Type B pancreatic cell (in vitro differentiated cells): ENCODE results near the gene PARD3B. TPM values are rescaled to one million over a fixed set of nuclear protein-coding genes. Genes with fewer than 3 reads are reported as not detected.

Experiments used
- DNase-seq: peaks from one replicate; pipeline ENCODE4 v3.0.0; 2021; ENCODE audit warnings: mixed read lengths; ENCODE audit not compliant: unreplicated experiment; ENCODE audit errors: extremely low spot score
- H3K27ac Mint-ChIP-seq: 2 replicates; pipeline ENCODE4 v1.8.0; 2021; ENCODE audit warnings: mild to moderate bottlenecking, mixed read lengths
- H3K27me3 Mint-ChIP-seq: 2 replicates; pipeline ENCODE4 v1.8.0; 2021; ENCODE audit warnings: mixed read lengths
- H3K36me3 Mint-ChIP-seq: 2 replicates; pipeline ENCODE4 v1.8.0; 2021; ENCODE audit warnings: mixed read lengths
- H3K4me1 Mint-ChIP-seq: one replicate; pipeline ENCODE4 v1.8.0; 2021; ENCODE audit warnings: mixed read lengths; ENCODE audit not compliant: unreplicated experiment
- H3K4me3 Mint-ChIP-seq: 2 replicates; pipeline ENCODE4 v1.8.0; 2021; ENCODE audit warnings: mild to moderate bottlenecking, mixed read lengths
- H3K9me3 Mint-ChIP-seq: 2 replicates; pipeline ENCODE4 v1.8.0; 2021; ENCODE audit warnings: mixed read lengths
- total RNA-seq: library from RNA; stranded (reverse); gene quantifications from 2 replicates; pipeline ENCODE4 v1.2.1, GENCODE V29; 2021; ENCODE audit warnings: low replicate concordance
- TF ChIP-seq, protein P1 (sequence below): fragments of 200-600 bp; sonication (generic); conservative IDR thresholded peaks from 2 replicates; pipeline ENCODE4 v1.5.0; 2021; ENCODE audit warnings: antibody characterized with exemption, mild to moderate bottlenecking

Gene PARD3B
- total RNA-seq, 1 donor from 2014 or later: 15.9 TPM

DNA sequence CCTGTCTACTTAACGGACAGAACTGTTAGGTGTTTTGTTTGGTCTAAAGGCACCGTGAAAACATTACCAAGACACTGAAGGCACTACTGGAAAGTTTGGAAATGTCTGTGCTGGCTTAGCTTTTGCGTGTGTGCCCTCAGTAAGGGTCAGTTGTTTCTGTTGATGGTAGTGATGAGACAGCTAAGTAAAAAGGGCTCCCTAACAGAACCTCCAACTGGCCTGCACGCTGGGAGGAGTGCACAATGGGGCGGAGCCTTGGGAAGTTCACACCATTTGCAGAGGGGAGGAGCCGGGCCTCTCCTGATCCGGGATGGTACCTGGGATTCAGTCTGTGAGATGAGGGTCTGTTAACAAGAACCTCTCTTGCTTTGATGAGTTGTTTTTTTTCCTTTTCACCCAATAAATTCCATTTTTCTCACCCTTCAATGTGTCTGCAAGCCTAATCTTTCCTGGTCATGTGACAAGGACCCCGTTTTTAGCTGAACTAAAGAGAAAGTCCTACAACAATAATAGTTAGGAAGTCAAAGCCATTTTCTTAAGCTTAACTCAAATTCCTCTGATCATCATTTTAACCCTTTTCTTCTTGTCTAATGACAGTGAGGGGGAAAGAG is 368.7 kb downstream of the PARD3B start:
- H3K4me3 Mint-ChIP-seq: no peak overlapping the region
- TF ChIP-seq, protein P1, sequence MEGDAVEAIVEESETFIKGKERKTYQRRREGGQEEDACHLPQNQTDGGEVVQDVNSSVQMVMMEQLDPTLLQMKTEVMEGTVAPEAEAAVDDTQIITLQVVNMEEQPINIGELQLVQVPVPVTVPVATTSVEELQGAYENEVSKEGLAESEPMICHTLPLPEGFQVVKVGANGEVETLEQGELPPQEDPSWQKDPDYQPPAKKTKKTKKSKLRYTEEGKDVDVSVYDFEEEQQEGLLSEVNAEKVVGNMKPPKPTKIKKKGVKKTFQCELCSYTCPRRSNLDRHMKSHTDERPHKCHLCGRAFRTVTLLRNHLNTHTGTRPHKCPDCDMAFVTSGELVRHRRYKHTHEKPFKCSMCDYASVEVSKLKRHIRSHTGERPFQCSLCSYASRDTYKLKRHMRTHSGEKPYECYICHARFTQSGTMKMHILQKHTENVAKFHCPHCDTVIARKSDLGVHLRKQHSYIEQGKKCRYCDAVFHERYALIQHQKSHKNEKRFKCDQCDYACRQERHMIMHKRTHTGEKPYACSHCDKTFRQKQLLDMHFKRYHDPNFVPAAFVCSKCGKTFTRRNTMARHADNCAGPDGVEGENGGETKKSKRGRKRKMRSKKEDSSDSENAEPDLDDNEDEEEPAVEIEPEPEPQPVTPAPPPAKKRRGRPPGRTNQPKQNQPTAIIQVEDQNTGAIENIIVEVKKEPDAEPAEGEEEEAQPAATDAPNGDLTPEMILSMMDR: no peak
- H3K27ac Mint-ChIP-seq: no peak overlapping the region
- no peaks in the 10 kb centered on the region for H3K4me1 Mint-ChIP-seq
- peaks cover 5% of the 10 kb centered on the region for H3K9me3 Mint-ChIP-seq
- peaks cover 5% of the 10 kb centered on the region for H3K36me3 Mint-ChIP-seq
- H3K27me3 Mint-ChIP-seq: no peaks in the 10 kb centered on the region
- DNase-seq: no peak

DNA sequence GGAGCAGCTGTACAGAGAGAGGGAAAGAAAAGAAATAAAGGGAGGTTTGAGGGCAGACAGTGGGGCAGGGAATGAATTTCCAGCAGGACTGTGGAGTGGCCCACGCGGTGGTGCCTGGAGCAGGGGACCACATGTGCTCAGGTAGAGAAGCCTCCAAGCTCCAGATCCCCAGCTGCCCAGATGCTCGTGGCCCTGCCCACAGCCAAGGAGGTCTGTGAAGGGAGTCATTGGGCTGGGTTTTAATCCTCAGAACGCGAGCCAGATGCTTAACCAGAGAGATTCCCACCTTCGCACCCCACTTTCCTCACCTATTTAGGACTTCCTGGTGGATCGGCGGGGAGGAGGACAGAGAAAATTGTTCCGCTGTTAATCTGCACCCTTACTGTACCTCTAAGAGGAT is 369.4 kb downstream of the PARD3B start:
- peaks cover 5% of the 10 kb centered on the region for H3K36me3 Mint-ChIP-seq
- no peak overlapping the region for H3K27ac Mint-ChIP-seq
- H3K4me1 Mint-ChIP-seq: no peaks in the 10 kb centered on the region
- no peak for DNase-seq
- no peak overlapping the region for H3K4me3 Mint-ChIP-seq
- TF ChIP-seq, protein P1: no peak
- H3K27me3 Mint-ChIP-seq: no peaks in the 10 kb centered on the region
- H3K9me3 Mint-ChIP-seq: peaks cover 5% of the 10 kb centered on the region

DNA sequence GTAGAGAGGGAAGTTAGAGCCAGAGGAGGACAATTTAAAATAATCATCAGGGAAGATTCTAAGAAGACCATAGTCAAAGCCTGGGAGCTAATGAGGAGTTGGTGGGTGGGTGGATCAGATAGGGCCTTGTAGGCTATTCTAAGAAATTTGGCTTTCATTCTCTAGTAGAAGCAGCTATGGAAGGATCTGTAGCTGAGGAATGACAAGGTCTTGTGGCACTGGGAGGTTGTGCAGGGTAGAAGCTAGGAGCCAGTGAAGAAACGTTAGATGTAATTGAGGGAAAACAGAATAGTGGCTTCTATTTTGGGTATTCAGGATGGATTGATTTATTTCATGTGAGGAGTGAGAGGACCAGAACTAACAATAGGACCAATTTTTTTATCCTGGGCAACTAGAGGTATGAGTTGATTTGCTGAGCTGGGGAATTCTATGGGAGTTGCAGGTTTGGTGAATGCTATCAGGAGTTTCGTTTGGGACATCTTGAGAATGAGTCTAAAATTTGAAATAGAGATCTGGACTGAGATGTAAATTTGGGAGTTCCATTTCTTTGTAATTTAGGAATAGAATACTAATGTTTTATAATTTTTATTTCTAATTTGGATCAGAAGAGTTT is 371.9 kb downstream of the PARD3B start:
- peaks cover 5% of the 10 kb centered on the region for H3K36me3 Mint-ChIP-seq
- H3K27ac Mint-ChIP-seq: no peak overlapping the region
- H3K27me3 Mint-ChIP-seq: no peaks in the 10 kb centered on the region
- no peaks in the 10 kb centered on the region for H3K4me1 Mint-ChIP-seq
- TF ChIP-seq, protein P1: no peak
- H3K9me3 Mint-ChIP-seq: peaks cover 5% of the 10 kb centered on the region
- H3K4me3 Mint-ChIP-seq: no peak overlapping the region
- DNase-seq: no peak

DNA sequence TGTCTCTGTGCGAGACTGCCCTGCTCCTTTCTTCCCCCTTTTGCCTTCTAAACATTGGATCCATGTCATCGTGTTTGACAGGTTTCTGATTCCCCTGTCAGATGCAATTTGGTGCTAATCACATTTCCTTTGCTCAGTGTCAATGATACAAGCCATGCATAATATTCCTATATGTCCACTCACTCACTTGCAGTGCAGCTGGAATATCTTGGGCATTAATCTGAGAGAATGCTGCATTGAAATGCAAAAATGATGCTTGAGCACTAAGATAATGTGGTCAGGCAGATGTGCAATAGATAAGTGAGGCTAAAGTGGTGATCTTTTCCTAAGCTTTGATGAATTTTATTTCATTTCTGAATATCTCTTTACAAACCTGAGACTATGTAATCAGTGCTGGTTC is 375.5 kb downstream of the PARD3B start:
- peaks cover 5% of the 10 kb centered on the region for H3K9me3 Mint-ChIP-seq

DNA sequence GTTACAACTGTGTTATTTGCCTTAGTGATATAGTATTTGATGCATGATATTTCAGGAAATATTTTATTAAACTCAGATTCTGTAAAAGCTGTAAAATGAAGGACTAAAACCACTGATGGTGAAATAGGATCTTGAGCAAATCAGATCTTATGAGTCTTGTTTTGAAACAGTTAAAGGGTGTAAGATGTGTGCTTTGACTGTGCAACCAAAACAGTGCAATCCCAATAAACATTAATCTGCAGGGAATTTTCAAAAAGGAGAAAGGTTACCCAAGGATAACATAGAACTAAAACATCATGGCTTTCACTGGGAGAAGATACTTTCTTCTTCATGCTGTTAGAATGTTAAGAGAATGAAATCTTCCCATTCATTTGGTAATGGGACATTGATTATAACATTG is 378.7 kb downstream of the PARD3B start:
- Mint-ChIP-seq H3K4me3 (no peak overlapping the region), H3K27ac (no peak overlapping the region), H3K4me1 (no peaks in the 10 kb centered on the region), H3K9me3 (no peaks in the 10 kb centered on the region), H3K36me3 (no peaks in the 10 kb centered on the region), H3K27me3 (no peaks in the 10 kb centered on the region)
- DNase-seq: no peak
- TF ChIP-seq, protein P1: no peak

More for the DNA sequence above, 375.5 kb downstream of the PARD3B start:
- Mint-ChIP-seq H3K4me1 (no peaks in the 10 kb centered on the region), H3K4me3 (no peak overlapping the region), H3K27ac (no peak overlapping the region), H3K36me3 (peaks cover 5% of the 10 kb centered on the region), H3K27me3 (no peaks in the 10 kb centered on the region)
- TF ChIP-seq, protein P1: no peak
- no peak for DNase-seq
